D721Med (cell line): ENCODE data around the gene GIPC3.

Experiments
- DNase-seq: peaks from one replicate; pipeline ENCODE4 v3.0.0; 2011; ENCODE audit warnings: low spot score; ENCODE audit not compliant: insufficient read length
- FAIRE-seq: peaks from 2 replicates; lab custom pipeline; 2011; peaks lifted over from hg19 to GRCh38; lab: Jason Lieb, UNC
- TF ChIP-seq, protein P1 (sequence below): IDR thresholded peaks from 2 replicates; pipeline ENCODE4 v1.5.1; 2012; ENCODE audit warnings: mild to moderate bottlenecking, control low read depth; ENCODE audit not compliant: insufficient read depth; ENCODE audit errors: missing control alignments

GIPC3 gene

DNA sequence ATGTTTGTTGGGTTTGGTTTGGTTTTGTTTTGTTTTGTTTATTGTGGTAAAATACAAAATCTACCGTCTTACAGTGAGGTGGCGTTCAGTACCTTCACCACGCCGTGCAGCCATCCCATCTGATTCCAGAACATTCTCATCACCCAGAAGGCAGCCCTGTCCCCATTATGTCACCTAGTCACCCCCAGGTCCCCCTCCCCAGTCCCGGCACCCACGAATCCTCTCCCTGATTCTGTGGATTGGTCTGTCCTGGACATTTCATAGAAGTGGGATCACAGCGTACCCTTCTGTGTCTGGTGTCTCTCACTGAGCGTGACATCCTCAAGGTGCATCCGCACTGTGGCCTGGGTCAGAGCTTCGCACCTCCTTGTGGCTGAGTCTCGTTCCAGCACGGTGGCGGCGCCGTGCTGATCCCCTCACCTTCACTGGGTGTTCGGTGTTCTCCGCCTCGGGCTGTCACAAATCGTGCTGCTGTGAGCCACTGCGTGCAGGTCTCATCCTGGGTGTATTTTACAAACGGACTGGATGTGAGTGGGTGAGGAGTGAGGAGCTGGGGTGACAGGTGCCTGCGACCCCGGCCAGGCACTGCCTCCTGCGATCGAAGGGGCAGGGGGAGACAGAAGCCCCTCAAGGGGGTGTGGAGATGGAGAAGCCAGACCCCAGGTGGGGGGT, 46.9 kb upstream of the GIPC3 start:
- no peak for DNase-seq
- FAIRE-seq = no peak
- TF ChIP-seq, protein P1, sequence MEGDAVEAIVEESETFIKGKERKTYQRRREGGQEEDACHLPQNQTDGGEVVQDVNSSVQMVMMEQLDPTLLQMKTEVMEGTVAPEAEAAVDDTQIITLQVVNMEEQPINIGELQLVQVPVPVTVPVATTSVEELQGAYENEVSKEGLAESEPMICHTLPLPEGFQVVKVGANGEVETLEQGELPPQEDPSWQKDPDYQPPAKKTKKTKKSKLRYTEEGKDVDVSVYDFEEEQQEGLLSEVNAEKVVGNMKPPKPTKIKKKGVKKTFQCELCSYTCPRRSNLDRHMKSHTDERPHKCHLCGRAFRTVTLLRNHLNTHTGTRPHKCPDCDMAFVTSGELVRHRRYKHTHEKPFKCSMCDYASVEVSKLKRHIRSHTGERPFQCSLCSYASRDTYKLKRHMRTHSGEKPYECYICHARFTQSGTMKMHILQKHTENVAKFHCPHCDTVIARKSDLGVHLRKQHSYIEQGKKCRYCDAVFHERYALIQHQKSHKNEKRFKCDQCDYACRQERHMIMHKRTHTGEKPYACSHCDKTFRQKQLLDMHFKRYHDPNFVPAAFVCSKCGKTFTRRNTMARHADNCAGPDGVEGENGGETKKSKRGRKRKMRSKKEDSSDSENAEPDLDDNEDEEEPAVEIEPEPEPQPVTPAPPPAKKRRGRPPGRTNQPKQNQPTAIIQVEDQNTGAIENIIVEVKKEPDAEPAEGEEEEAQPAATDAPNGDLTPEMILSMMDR = no peak

DNA sequence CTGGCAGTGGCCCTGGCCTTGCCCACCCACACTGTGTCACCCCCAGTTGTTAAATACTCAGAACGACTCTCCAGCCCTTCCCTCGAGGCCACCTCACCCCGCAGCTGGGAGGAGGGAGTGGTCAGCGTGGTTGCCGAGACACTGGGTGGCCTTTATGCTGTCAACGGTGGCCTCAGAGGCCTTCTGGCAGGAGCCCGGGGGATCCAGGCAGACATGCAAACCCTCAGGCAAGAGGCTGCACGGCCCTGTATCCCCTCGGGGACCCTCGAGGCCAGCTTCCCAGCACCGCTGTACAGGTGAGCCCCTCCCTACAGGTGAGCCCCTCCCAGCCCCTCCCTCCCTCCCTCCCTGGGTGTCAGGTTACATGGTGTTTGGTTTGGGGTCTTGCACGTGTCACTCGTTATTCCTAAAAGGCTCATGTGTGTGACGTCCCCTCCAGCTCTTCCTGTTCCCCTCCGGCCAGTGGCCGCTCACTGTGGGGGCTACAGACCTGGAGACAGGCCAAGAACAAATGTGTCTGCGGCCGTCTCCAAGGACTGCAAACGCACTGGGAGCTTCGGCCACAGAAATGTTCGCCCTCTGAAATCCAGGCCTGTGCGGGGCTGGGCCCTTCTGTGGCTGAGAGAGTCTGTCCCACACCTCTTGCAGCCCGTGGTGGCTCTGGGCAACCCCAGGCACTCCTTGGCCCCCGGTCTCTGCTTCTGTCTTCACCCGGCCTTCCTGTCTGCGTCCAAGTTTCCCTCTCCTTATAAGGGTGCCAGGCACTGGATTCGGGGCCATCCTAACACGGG, 46.1 kb upstream of the GIPC3 start, which contains the start of gene TEKTIP1:
TEKTIP1 (plus strand) TSS at position 210 of the 791 bp plus-strand sequence; CDS start at position 214, 4 bp downstream.
- FAIRE-seq = no peak
- TF ChIP-seq, protein P1 = no peak
- no peak for DNase-seq

DNA sequence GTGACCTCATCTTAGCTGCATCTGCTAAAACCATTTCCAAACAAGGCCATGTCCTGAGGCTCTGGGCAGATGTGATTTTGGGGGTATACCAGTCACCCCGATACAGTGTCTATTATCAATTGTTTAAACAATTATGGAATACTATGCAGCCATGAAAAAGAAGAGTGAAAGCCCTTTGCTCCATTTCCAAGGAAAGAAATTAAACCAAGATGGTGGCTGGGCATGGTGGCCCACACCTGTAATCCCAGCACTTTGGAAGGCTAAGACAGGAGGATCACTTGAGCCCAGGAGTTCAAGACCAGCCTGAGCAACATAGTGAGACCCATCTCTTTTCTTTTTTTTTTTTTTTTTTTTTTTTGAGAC, 45.5 kb upstream of the GIPC3 start:
- no peak for DNase-seq
- no peak for FAIRE-seq
- TF ChIP-seq, protein P1 = no peak

DNA sequence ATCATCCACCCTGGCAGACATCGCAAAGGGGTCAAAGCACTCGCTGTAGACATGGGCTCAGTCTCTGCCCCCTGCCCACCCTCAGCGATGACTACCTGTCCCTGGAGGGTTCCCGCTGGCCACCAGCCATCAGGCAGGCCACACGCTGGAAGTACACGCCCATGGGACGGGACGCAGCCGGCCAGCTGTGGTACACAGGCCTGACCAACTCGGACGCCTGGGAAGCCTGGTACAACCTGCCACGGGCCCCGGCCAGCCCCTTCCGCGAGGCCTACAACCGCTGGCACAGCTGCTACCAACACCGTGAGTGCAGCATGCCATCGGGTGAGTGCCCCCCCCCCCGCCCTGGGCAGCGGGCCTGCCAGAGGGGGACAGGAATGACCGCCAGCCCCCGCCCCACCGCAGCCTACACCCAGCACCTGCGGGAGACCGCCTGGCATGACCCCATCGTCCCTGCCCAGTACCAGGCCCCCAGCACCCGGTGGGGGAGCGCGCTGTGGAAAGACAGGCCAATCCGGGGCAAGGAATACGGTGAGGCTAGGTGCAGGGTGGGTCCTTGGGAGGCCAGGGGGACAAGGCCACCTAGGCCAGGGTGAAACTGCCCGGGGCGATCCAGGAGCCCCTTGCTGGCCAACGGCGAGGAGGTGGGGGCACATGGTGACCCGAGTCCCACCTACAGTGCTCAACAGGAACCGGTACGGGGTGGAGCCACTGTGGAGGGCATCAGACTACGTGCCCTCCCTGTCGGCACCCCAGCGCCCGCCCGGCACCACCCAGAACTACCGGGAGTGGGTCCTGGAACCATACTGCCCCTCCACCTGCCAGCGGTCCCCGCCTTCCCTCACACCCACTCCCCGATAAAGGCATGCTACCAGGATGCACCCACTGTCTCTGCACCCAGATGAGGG, 41.9 kb upstream of the GIPC3 start:
- DNase-seq = no peak
- TF ChIP-seq, protein P1 = no peak
- FAIRE-seq = no peak

DNA sequence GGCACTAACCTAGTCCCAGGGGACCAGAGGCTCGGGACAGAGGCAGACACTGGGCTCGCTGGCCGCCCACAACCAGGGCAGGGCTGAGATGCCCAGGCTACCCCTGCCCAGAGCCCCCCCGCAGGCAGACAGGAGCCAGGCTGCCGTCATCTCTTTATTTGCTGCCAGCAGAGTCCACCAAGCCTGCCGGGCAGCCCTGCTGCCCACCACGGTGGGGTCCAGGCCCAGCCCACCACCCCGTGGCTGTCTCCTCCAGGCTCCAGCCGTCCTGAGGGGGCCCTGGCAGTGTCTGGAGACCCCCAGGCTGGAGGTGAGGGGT, 41.3 kb upstream of the GIPC3 start:
- TF ChIP-seq, protein P1 = no peak
- DNase-seq (no peak), FAIRE-seq (no peak)

DNA sequence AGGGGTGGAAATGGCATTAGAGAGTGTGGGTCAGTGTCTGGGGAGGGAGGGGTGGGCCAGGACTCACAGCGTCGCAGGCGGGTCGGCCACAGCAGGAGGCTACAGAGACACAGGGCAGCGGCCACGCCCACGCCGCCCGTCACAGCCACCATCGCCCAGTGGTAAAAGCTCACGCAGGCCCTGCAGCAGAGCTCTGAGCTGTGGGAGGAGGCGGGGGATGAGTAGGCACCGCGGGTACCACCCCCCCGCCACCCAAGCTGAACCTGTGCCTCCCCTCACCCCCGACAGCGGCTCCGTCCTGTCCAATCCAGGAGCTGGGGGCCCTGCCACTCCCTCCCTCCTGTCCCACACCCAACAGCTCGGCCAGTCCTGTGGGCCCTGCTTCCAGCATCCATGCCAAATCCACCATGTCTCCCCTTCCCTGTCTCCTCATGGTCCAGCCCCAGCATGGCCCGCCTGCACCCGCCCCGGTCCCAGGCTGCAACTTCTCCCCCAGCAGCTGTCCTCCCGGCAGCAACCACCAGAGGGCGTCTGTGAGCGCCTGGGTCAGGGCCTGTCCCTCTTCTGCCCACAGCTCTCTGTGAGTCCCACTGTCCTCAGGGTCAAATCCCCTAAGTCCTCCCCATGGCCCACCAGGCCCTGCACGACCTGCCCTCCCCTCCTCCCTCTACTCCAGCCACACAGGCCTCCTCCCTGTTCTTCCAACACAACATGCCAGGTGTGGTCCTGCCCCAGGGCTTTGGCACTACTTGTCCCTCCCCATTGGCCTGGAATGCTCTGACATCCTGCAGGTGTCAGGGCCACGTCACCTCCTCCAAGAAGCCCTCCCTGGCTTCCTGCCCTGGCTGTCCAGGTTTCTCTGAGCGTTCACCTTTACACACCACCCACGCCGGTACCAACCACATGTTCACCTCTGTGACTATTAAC, 40.3 kb upstream of the GIPC3 start:
- DNase-seq (peak; percentile 87), FAIRE-seq (no peak)
- TF ChIP-seq, protein P1 = peak; percentile 72
